ENCODE results near the gene ZCWPW1.

DNA sequence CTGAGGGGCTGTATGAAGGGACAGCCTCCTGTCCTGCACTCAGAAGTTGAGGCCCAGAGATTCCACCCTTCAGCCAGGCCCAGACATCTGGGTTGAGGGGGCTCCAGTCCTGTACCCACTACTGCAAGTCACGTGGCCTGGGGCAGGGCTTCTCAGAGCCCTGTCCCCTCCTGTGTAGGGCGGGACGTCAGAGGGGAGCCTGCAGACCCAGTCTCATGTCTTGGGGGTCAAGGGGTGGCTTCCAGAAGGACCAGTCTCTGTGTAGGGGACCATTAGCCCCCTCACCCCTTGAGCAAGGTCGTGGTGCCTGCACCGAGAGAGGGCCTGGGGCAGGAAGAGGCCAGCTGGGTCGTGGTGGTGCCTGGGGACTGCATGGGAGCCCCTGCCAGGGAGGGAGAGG is 55.8 kb downstream of the ZCWPW1 start:
- TF ChIP-seq CTCF (conservative IDR thresholded peaks at IDR 0.05) (no peak), EZH2 (IDR thresholded peaks at IDR 0.05; ENCODE audit: low read depth) (no peak)
